Stimulated activated CD8-positive, alpha-beta memory T cell treated with anti-CD3 and anti-CD28 coated beads, Interleukin-12 subunit alpha, Interleukin-12 subunit beta, amount 100 ng/mL, for 1 hour (primary cell): ENCODE results near the gene BTF3L4.

Experiments
- DNase-seq: peaks from one replicate; pipeline ENCODE4 v3.0.0-alpha.2; 2020; ENCODE audit warnings: low read depth

BTF3L4 gene

DNA sequence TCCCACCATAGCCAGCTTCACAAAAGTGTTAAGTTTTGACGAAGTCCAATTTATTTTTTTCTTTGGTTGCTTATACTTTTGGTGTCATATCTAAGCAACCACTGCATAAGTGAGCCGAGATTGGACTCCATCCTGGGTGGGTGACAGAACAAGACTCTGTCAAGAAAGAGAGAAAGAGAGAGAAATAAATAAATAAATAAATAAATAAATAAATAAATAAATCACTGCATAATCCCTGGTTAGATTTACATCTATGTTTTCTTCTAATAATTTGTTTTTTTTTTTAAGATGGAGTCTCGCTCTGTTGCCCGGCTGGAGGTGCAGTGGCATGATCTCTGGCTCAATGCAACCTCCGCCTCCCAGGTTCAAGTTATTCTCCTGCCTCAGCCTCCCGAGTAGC lies 67.5 kb downstream of the BTF3L4 start:
- DNase-seq, result no peak

DNA sequence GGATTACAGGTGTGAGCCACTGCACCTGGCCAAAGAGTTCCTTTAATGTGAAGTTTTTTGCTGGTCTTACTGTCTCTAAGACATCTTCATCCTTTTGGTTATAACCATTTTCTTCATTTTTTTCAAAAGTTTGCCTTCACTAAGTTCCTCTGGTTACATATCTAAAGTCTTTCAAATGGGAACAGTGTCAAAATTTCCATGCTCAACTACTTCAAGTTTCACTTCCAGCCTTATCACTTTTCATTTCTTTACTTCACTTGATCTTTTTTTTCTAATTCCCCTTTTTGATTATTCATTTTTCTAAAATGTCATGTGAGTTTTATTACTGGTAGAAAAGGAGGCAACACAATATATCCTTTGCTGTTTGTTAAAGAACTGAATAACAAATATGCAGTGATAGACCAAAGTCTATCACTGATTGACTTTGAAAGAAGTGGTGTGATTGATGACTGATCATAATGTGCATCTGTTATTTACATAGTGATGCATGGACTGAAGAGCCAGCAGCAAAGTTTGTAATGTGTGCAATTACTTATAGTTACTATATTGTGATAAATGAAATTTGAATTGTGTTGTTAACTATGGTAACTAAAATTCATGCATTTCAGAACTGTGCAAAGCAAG lies 69.8 kb downstream of the BTF3L4 start:
- no peak for DNase-seq

DNA sequence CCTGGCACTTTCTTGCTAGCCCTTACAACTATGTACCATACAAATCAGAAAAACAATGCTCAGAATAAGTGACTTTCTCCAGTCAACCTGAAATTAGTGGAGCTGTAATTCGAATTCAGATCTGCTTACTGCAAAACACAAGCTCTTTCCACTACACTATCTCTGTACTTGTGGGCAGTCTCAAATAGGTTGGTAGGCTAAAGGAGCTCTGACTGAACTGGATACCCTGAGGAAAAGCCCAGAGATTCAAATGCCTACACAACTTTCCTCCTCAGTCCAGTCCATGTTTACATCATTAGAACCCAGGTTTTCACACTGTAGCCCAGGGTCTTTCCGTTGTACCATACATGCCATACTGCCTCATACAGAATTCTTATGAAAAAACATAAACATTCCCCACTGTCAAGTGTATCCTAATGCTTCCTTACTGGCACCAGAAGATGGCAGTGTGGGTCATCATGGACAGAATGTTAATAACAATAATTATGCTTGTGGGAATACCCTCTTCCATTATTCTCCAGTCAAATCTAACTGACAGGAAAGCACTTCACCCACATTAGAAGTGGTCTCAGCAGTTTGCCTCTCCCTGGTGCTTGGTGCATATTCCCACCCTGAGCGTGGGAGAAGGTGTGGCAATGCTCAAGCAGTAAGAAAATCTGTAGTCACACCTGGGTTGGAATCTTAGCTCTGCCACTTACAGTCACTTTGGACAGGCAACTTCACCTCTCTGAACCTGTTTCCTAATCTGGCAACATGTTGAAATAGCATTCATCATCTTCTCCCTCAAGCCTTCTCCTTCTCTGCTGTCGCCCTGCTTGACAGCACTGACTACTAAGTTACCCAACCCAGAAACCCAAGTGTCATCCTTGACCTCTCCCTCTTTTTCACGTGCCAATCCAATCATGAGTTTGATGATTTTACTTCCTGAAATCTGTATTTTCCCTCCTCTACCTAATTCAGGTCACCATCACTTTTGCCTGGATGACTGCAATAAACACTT lies 71.4 kb downstream of the BTF3L4 start:
- DNase-seq, result no peak

DNA sequence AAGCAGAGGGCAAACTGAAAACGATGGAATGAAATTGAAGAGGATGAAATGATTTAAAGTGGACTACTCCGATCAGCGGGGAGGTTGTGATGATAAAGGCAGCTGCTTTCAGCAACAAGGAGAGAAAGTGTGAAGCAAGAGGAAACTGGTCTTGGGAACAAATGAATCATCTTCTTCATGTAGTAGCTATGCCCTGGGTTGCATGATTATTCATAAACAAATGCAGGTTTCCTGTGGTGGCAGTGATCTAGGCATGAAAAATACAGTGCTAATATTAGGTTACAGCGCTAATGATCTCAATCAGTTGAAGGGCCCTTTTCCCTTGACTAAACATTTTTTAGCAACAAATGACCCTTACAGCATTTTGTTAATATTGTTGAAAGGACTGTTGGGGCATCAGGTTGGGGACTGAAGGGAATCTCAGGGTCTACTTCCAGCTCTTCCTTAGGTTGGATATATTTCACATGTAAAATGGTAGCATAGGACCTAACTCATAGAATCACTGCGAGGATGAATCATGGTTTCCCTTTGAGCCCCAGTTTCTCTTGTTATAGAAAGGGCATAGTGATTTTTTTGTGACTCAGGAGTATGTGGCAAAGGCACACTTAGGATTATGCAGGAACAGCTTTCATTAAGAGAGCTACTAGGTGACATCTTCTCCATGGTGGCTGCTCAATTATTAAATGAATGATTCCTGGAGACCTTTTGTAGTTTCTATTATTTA lies 83.9 kb downstream of the BTF3L4 start:
- no peak for DNase-seq
